Amniotic stem cell (primary cell): ENCODE results near the gene IL22RA2.

Source experiments
- DNase-seq: peaks from one replicate; lab custom pipeline; 2025; lab: John Stamatoyannopoulos, UW

The IL22RA2 gene

GRCh38 chr6:137197684-137198645 is 24.5 kb upstream of the IL22RA2 start:
- DNase-seq = no peak

GRCh38 chr6:137193256-137194070 is 20.0 kb upstream of the IL22RA2 start:
- no peak for DNase-seq

- DNase-seq = no peak
Measured at GRCh38 chr6:137192821-137193220, 19.4 kb upstream of the IL22RA2 start.

- DNase-seq = no peak
Measured at GRCh38 chr6:137191670-137192069, 18.2 kb upstream of the IL22RA2 start.

GRCh38 chr6:137191236-137191635 is 17.8 kb upstream of the IL22RA2 start:
- DNase-seq = no peak

GRCh38 chr6:137190583-137191094 is 17.2 kb upstream of the IL22RA2 start:
- no peak for DNase-seq

- DNase-seq = no peak
Measured at GRCh38 chr6:137188855-137189254, 15.4 kb upstream of the IL22RA2 start.

GRCh38 chr6:137185290-137185689 is 11.8 kb upstream of the IL22RA2 start:
- DNase-seq = no peak

- no peak for DNase-seq
Measured at GRCh38 chr6:137182654-137183073, 9.2 kb upstream of the IL22RA2 start.

- no peak for DNase-seq
Measured at GRCh38 chr6:137181891-137182653, 8.6 kb upstream of the IL22RA2 start.

- no peak for DNase-seq
Measured at GRCh38 chr6:137177611-137178010, 4.2 kb upstream of the IL22RA2 start.

GRCh38 chr6:137176729-137177128 is 3.3 kb upstream of the IL22RA2 start:
- DNase-seq = no peak

- no peak for DNase-seq
Measured at GRCh38 chr6:137175868-137176245, 2.4 kb upstream of the IL22RA2 start.

- no peak for DNase-seq
Measured at GRCh38 chr6:137175157-137175867, 1.9 kb upstream of the IL22RA2 start.

GRCh38 chr6:137172734-137173431 is 561 bp downstream of the IL22RA2 start:
- DNase-seq = no peak

- DNase-seq = no peak
Measured at GRCh38 chr6:137171824-137172733, 1.4 kb downstream of the IL22RA2 start.

- no peak for DNase-seq
Measured at GRCh38 chr6:137171053-137171374, 2.4 kb downstream of the IL22RA2 start.

GRCh38 chr6:137170266-137171052 is 3.0 kb downstream of the IL22RA2 start:
- no peak for DNase-seq
